Stimulated activated CD8-positive, alpha-beta memory T cell treated with anti-CD3 and anti-CD28 coated beads, Interleukin-7, amount 100 ng/mL, for 4 hours (primary cell): ENCODE results near the gene KRT76.

ENCODE experiments used
- DNase-seq, 2 donors: peaks; one replicate each; pipeline ENCODE4 v3.0.0-alpha.2; 2020; ENCODE audit warnings: low read depth in 2 of 2

The KRT76 gene

GRCh38 chr12:52776913-52777395, at the start of gene KRT76:
KRT76 (minus strand) TSS chr12:52777345; CDS start chr12:52777291, 54 bp downstream.
- DNase-seq = no peak

GRCh38 chr12:52825961-52826360, 48.8 kb upstream of the KRT76 start:
- DNase-seq = no peak

GRCh38 chr12:52824741-52825410, 47.7 kb upstream of the KRT76 start:
- no peak for DNase-seq

GRCh38 chr12:52823761-52824450, 46.8 kb upstream of the KRT76 start:
- no peak for DNase-seq

- DNase-seq = no peak
Observed at GRCh38 chr12:52822771-52823510, 45.8 kb upstream of the KRT76 start.

GRCh38 chr12:52821826-52822660, 44.9 kb upstream of the KRT76 start:
- no peak for DNase-seq

- no peak for DNase-seq
Observed at GRCh38 chr12:52821071-52821730, 44.1 kb upstream of the KRT76 start.

- DNase-seq = no peak
Observed at GRCh38 chr12:52820521-52820920, 43.4 kb upstream of the KRT76 start.

GRCh38 chr12:52819731-52820510, 42.8 kb upstream of the KRT76 start:
- DNase-seq = no peak

GRCh38 chr12:52818887-52819420, 41.8 kb upstream of the KRT76 start:
- DNase-seq = no peak

- DNase-seq = no peak
Observed at GRCh38 chr12:52818388-52818787, 41.2 kb upstream of the KRT76 start.

GRCh38 chr12:52817699-52818238, 40.6 kb upstream of the KRT76 start:
- DNase-seq = no peak

GRCh38 chr12:52817003-52817698, 40.0 kb upstream of the KRT76 start:
- no peak for DNase-seq

GRCh38 chr12:52815676-52816588, 38.8 kb upstream of the KRT76 start:
- no peak for DNase-seq

GRCh38 chr12:52815161-52815560, 38.0 kb upstream of the KRT76 start:
- DNase-seq = no peak

GRCh38 chr12:52814710-52815155, 37.6 kb upstream of the KRT76 start:
- DNase-seq = no peak

GRCh38 chr12:52813885-52814709, 37.0 kb upstream of the KRT76 start, which contains the start of gene KRT4:
KRT4 (minus strand) TSS chr12:52814116; CDS start chr12:52814058, 58 bp downstream.
- DNase-seq = no peak
